Neutrophil (primary cell): Measurements from ENCODE around the gene BTD.

Experiments
- H3K27ac ChIP-seq: fragments of 200-600 bp; sonication (generic); 2 replicates; pipeline ENCODE4 v1.5.1; 2016; ENCODE audit warnings: mild to moderate bottlenecking, moderate library complexity
- H3K27me3 ChIP-seq: fragments of 200-600 bp; sonication (generic); 2 replicates; pipeline ENCODE4 v1.6.0; 2016; ENCODE audit warnings: mild to moderate bottlenecking
- H3K36me3 ChIP-seq: fragments of 200-600 bp; sonication (generic); 2 replicates; pipeline ENCODE4 v1.5.1; 2017
- H3K4me1 ChIP-seq, 2 experiments: fragments of 200-600 bp in 1 of 2; sonication (generic) in 1 of 2; 1 replicate in 1 of 2; 2 replicates in 1 of 2; pipeline versions ENCODE4 v1.5.1 to v1.6.1; 2013 to 2016; ENCODE audit warnings: low read depth in 1 of 2, low read length in 1 of 2, mild to moderate bottlenecking in 1 of 2, moderate library complexity in 1 of 2; ENCODE audit not compliant: control insufficient read depth in 1 of 2, insufficient read depth in 1 of 2
- H3K4me3 ChIP-seq, 2 experiments: fragments of 200-600 bp in 1 of 2; sonication (generic) in 1 of 2; 1 replicate in 1 of 2; 2 replicates in 1 of 2; pipeline ENCODE4 v1.5.1; 2013 to 2016; ENCODE audit warnings: low read depth in 1 of 2, low read length in 1 of 2, mild to moderate bottlenecking in 1 of 2, moderate library complexity in 1 of 2
- H3K9me3 ChIP-seq: fragments of 200-600 bp; sonication (generic); 2 replicates; pipeline ENCODE4 v1.5.1; 2016
- CTCF ChIP-seq: fragments of 200-600 bp; sonication (generic); IDR thresholded peaks from 2 replicates; pipeline ENCODE4 v1.5.1; 2016; ENCODE audit warnings: antibody characterized with exemption

BTD gene

GRCh38 chr3:15649341-15649740, 47.8 kb downstream of the BTD start:
- H3K27me3 ChIP-seq = peaks cover 54% of the 10 kb centered on the region
- no peaks in the 10 kb centered on the region for H3K9me3 ChIP-seq
- H3K36me3 ChIP-seq = peaks cover 10% of the 10 kb centered on the region
- no peak for TF ChIP-seq CTCF
- no peak overlapping the region for H3K4me3 ChIP-seq
- no peak overlapping the region for H3K27ac ChIP-seq
- H3K4me1 ChIP-seq = peaks cover 0 to 7% of the 10 kb centered on the region in 2 experiments

GRCh38 chr3:15649858-15650257, 48.3 kb downstream of the BTD start:
- Histone ChIP-seq H3K27ac (no peak overlapping the region), H3K27me3 (peaks cover 54% of the 10 kb centered on the region), H3K4me1 (peaks cover 0 to 7% of the 10 kb centered on the region in 2 experiments), H3K9me3 (no peaks in the 10 kb centered on the region), H3K4me3 (no peak overlapping the region), H3K36me3 (peaks cover 5% of the 10 kb centered on the region)
- no peak for TF ChIP-seq CTCF

- peaks cover 4% of the 10 kb centered on the region for H3K9me3 ChIP-seq
- no peak for TF ChIP-seq CTCF
- no peak overlapping the region for H3K4me3 ChIP-seq
- no peaks in the 10 kb centered on the region for H3K36me3 ChIP-seq
- no peak overlapping the region for H3K27ac ChIP-seq
- H3K4me1 ChIP-seq = peaks cover 0 to 7% of the 10 kb centered on the region in 2 experiments
- peaks cover 54% of the 10 kb centered on the region for H3K27me3 ChIP-seq
Observed at GRCh38 chr3:15651396-15651795, 49.9 kb downstream of the BTD start.

- H3K27ac ChIP-seq = no peak overlapping the region
- H3K4me3 ChIP-seq = no peak overlapping the region
- peaks cover 39% of the 10 kb centered on the region for H3K27me3 ChIP-seq
- H3K4me1 ChIP-seq = no peaks in the 10 kb centered on the region
- no peaks in the 10 kb centered on the region for H3K36me3 ChIP-seq
- peaks cover 10% of the 10 kb centered on the region for H3K9me3 ChIP-seq
- TF ChIP-seq CTCF = no peak
Observed at GRCh38 chr3:15653321-15653720, 51.8 kb downstream of the BTD start.

- H3K27me3 ChIP-seq = peaks cover 31% of the 10 kb centered on the region
- H3K4me1 ChIP-seq = no peaks in the 10 kb centered on the region
- H3K27ac ChIP-seq = no peak overlapping the region
- no peak overlapping the region for H3K4me3 ChIP-seq
- TF ChIP-seq CTCF = no peak
- peaks cover 10% of the 10 kb centered on the region for H3K9me3 ChIP-seq
- H3K36me3 ChIP-seq = no peaks in the 10 kb centered on the region
Observed at GRCh38 chr3:15654127-15654526, 52.6 kb downstream of the BTD start.

GRCh38 chr3:15654891-15655290, 53.3 kb downstream of the BTD start:
- H3K4me1 ChIP-seq = no peaks in the 10 kb centered on the region
- peaks cover 10% of the 10 kb centered on the region for H3K9me3 ChIP-seq
- no peak for TF ChIP-seq CTCF
- H3K36me3 ChIP-seq = no peaks in the 10 kb centered on the region
- no peak overlapping the region for H3K27ac ChIP-seq
- H3K4me3 ChIP-seq = no peak overlapping the region
- peaks cover 30% of the 10 kb centered on the region for H3K27me3 ChIP-seq
